Neuronal stem cell (in vitro differentiated cells): ENCODE results near the gene RPRD1A.
A peak's percentile ranks its signal among the peaks of the same experiment; 100 is the strongest.
"Not testable (repeated sequence)": the region's sequence is repeated elsewhere in the genome, so short reads cannot be mapped to it uniquely, and the experiment has no call there.

Source experiments
- DNase-seq: peaks from one replicate; pipeline ENCODE4 v3.0.0-alpha.2; 2013; ENCODE audit warnings: low spot score
- H2AFZ ChIP-seq: one replicate; pipeline ENCODE4 v1.6.1; 2013; ENCODE audit warnings: mild to moderate bottlenecking, low read length, inconsistent platforms
- H2AK5ac ChIP-seq: 2 replicates; pipeline ENCODE4 v1.6.1; 2013; ENCODE audit warnings: low read depth, mild to moderate bottlenecking, inconsistent platforms, low read length, moderate library complexity, mixed read lengths
- H2BK120ac ChIP-seq: 2 replicates; pipeline ENCODE4 v1.6.1; 2013; ENCODE audit warnings: low read depth, mild to moderate bottlenecking, inconsistent platforms, low read length, moderate library complexity, mixed read lengths
- H2BK12ac ChIP-seq: one replicate; pipeline ENCODE4 v1.6.1; 2013; ENCODE audit warnings: low read length, inconsistent platforms
- H2BK15ac ChIP-seq: 2 replicates; pipeline ENCODE4 v1.6.1; 2013; ENCODE audit warnings: mild to moderate bottlenecking, low read length, inconsistent platforms, mixed read lengths
- H2BK5ac ChIP-seq: one replicate; pipeline ENCODE4 v1.6.1; 2013; ENCODE audit warnings: inconsistent platforms, mild to moderate bottlenecking, low read length, moderate library complexity
- H3K14ac ChIP-seq: one replicate; pipeline ENCODE4 v1.6.1; 2013; ENCODE audit warnings: low read length, inconsistent platforms
- H3K18ac ChIP-seq: 2 replicates; pipeline ENCODE4 v1.6.1; 2013; ENCODE audit warnings: low read length, inconsistent platforms
- H3K23ac ChIP-seq: 2 replicates; pipeline ENCODE4 v1.6.1; 2013; ENCODE audit warnings: low read depth, mild to moderate bottlenecking, mixed read lengths, low read length, inconsistent platforms; ENCODE audit not compliant: poor library complexity
- H3K27ac ChIP-seq: replicated peaks from 3 replicates; pipeline ENCODE4 v1.5.1; 2013; ENCODE audit warnings: low read length, inconsistent platforms
- H3K27me3 ChIP-seq, 3 experiments: 2 replicates each; pipeline ENCODE4 v1.6.1; 2013; ENCODE audit warnings: low read length in 3 of 3, mild to moderate bottlenecking in 2 of 3, inconsistent platforms in 1 of 3, low read depth in 1 of 3, mixed read lengths in 1 of 3, moderate library complexity in 1 of 3; ENCODE audit not compliant: control insufficient read depth in 3 of 3, insufficient read depth in 3 of 3
- H3K36me3 ChIP-seq, 2 donors: replicated peaks in 1 of 2; 2 replicates each; pipeline ENCODE4 v1.6.1; 2013; ENCODE audit warnings: low read length in 2 of 2; ENCODE audit not compliant: control insufficient read depth in 2 of 2, insufficient read depth in 2 of 2
- H3K4ac ChIP-seq: 2 replicates; pipeline ENCODE4 v1.6.1; 2013; ENCODE audit warnings: inconsistent platforms, mild to moderate bottlenecking, low read length, moderate library complexity
- H3K4me1 ChIP-seq, 2 donors: 1 replicate in 1 of 2; 2 replicates in 1 of 2; pipeline ENCODE4 v1.6.1; 2013; ENCODE audit warnings: low read length in 2 of 2, low read depth in 1 of 2; ENCODE audit not compliant: control insufficient read depth in 2 of 2, insufficient read depth in 1 of 2
- H3K4me2 ChIP-seq: one replicate; pipeline ENCODE4 v1.6.1; 2013; ENCODE audit warnings: mild to moderate bottlenecking, low read length, inconsistent platforms; ENCODE audit not compliant: insufficient read depth, poor library complexity, severe bottlenecking
- H3K4me3 ChIP-seq, 2 donors: 2 replicates each; pipeline ENCODE4 v1.5.1; 2013; ENCODE audit warnings: low read length in 2 of 2, mild to moderate bottlenecking in 2 of 2, inconsistent platforms in 1 of 2, moderate library complexity in 1 of 2
- H3K79me1 ChIP-seq: one replicate; pipeline ENCODE4 v1.6.1; 2013; ENCODE audit warnings: low read depth, mild to moderate bottlenecking, inconsistent platforms, low read length, moderate library complexity
- H3K9ac ChIP-seq: one replicate; pipeline ENCODE4 v1.6.1; 2013; ENCODE audit warnings: mild to moderate bottlenecking, low read depth, low read length, inconsistent platforms; ENCODE audit not compliant: poor library complexity
- H3K9me3 ChIP-seq, 2 donors: replicated peaks in 1 of 2; 2 replicates each; pipeline versions ENCODE3 to v1.6.1; 2013; ENCODE audit warnings: low read length in 2 of 2, mild to moderate bottlenecking in 2 of 2, inconsistent platforms in 1 of 2, low read depth in 1 of 2, mixed read lengths in 1 of 2, moderate library complexity in 1 of 2; ENCODE audit not compliant: control insufficient read depth in 2 of 2, insufficient read depth in 1 of 2
- H4K8ac ChIP-seq: one replicate; pipeline ENCODE4 v1.6.1; 2013; ENCODE audit warnings: low read depth, mild to moderate bottlenecking, inconsistent platforms, low read length, moderate library complexity
- H4K91ac ChIP-seq: one replicate; pipeline ENCODE4 v1.6.1; 2013; ENCODE audit warnings: low read length, low read depth, mild to moderate bottlenecking, inconsistent platforms; ENCODE audit not compliant: poor library complexity
- WGBS, 2 donors: extraction: QIAGEN DNeasy Blood & Tissue Kit; methylation state at CpG; one replicate each; pipeline ENCODE4 v1.1.7; 2013; ENCODE audit warnings: missing lambda C conversion rate in 2 of 2, mixed read lengths in 1 of 2; ENCODE audit not compliant: insufficient read length in 2 of 2, insufficient replicate concordance in 1 of 2; ENCODE audit errors: extremely low coverage in 2 of 2; 5-methylcytosine and 5-hydroxymethylcytosine counted together

Gene RPRD1A

GRCh38 chr18:36066686-36067054 lies 689 bp downstream of the RPRD1A start:
- Histone ChIP-seq H2AK5ac (no peak overlapping the region), H3K18ac (no peak overlapping the region), H4K8ac (no peak overlapping the region), H2BK12ac (no peak overlapping the region), H3K9ac (no peak overlapping the region), H3K4ac (no peak overlapping the region), H2BK5ac (no peak overlapping the region), H4K91ac (no peak overlapping the region), H3K4me2 (peak overlapping the region; percentile 32), H3K36me3 (peaks cover 3 to 11% of the 10 kb centered on the region in 2 donors), H2AFZ (peak overlapping the region; percentile 91), H3K9me3 (no peaks in the 10 kb centered on the region), H3K79me1 (peaks cover 1% of the 10 kb centered on the region), H2BK15ac (no peak overlapping the region), H3K27me3 (no peaks in the 10 kb centered on the region), H3K14ac (no peak overlapping the region), H3K23ac (no peak overlapping the region), H3K4me1 (peaks cover 0 to 1% of the 10 kb centered on the region in 2 donors), H3K27ac (no peak overlapping the region), H2BK120ac (no peak overlapping the region), H3K4me3 (peak overlapping the region; percentile 96 to 100)
- no CpG with 5 or more reads among the region's 5 CpGs for WGBS, 2 donors
- DNase-seq, result no peak

GRCh38 chr18:36066001-36066400 lies 1.4 kb downstream of the RPRD1A start:
- peaks cover 0 to 1% of the 10 kb centered on the region in 2 donors for H3K4me1 ChIP-seq
- H3K23ac ChIP-seq, result no peak overlapping the region
- DNase-seq, result no peak
- peak overlapping the region in 1 of 2 donors; percentile 96 for H3K4me3 ChIP-seq
- H4K91ac ChIP-seq, result no peak overlapping the region
- H3K27me3 ChIP-seq, result no peaks in the 10 kb centered on the region
- no peak overlapping the region for H2AFZ ChIP-seq
- H3K27ac ChIP-seq, result no peak overlapping the region
- no peak overlapping the region for H3K4me2 ChIP-seq
- H3K9me3 ChIP-seq, result no peaks in the 10 kb centered on the region
- no peak overlapping the region for H2BK15ac ChIP-seq
- H3K79me1 ChIP-seq, result peaks cover 1% of the 10 kb centered on the region
- H2BK120ac ChIP-seq, result no peak overlapping the region
- no peak overlapping the region for H3K4ac ChIP-seq
- no peak overlapping the region for H4K8ac ChIP-seq
- no peak overlapping the region for H3K18ac ChIP-seq
- no peak overlapping the region for H2BK12ac ChIP-seq
- no peak overlapping the region for H2BK5ac ChIP-seq
- H2AK5ac ChIP-seq, result no peak overlapping the region
- WGBS, 2 donors, result no CpG with 5 or more reads among the region's 5 CpGs
- H3K36me3 ChIP-seq, result peaks cover 3 to 11% of the 10 kb centered on the region in 2 donors
- no peak overlapping the region for H3K9ac ChIP-seq
- no peak overlapping the region for H3K14ac ChIP-seq

- H3K9me3 ChIP-seq, H3K27ac ChIP-seq, H3K14ac ChIP-seq, H2BK15ac ChIP-seq, H2BK120ac ChIP-seq, DNase-seq, H2BK12ac ChIP-seq, H3K4me1 ChIP-seq, H3K79me1 ChIP-seq, H3K9ac ChIP-seq, H3K23ac ChIP-seq, H3K4me3 ChIP-seq, H2AFZ ChIP-seq, H3K4me2 ChIP-seq, H3K27me3 ChIP-seq, H4K91ac ChIP-seq, H2BK5ac ChIP-seq, H3K18ac ChIP-seq, H4K8ac ChIP-seq, H2AK5ac ChIP-seq, H3K4ac ChIP-seq: not testable (repeated sequence)
- peaks cover 3 to 11% of the 10 kb centered on the region in 2 donors for H3K36me3 ChIP-seq
- WGBS, 2 donors, result no CpG with 5 or more reads among the region's 9 CpGs
Measured at GRCh38 chr18:36064809-36065079, 2.6 kb downstream of the RPRD1A start.

- H2BK12ac ChIP-seq, result no peak overlapping the region
- no CpG with 5 or more reads among the region's 31 CpGs for WGBS, 2 donors
- no peak overlapping the region for H3K14ac ChIP-seq
- H3K4me1 ChIP-seq, result peaks cover 0 to 1% of the 10 kb centered on the region in 2 donors
- no peak overlapping the region for H2BK120ac ChIP-seq
- H3K36me3 ChIP-seq, result peaks cover 3 to 11% of the 10 kb centered on the region in 2 donors
- H3K4me3 ChIP-seq, result no peak overlapping the region
- no peaks in the 10 kb centered on the region for H3K27me3 ChIP-seq
- no peak overlapping the region for H3K4ac ChIP-seq
- H4K91ac ChIP-seq, result no peak overlapping the region
- no peak overlapping the region for H3K27ac ChIP-seq
- H3K4me2 ChIP-seq, result no peak overlapping the region
- no peak overlapping the region for H3K23ac ChIP-seq
- no peak overlapping the region for H2AFZ ChIP-seq
- H4K8ac ChIP-seq, result no peak overlapping the region
- H2BK15ac ChIP-seq, result no peak overlapping the region
- no peak overlapping the region for H3K18ac ChIP-seq
- H3K9me3 ChIP-seq, result peaks cover 0 to 6% of the 10 kb centered on the region in 2 donors
- no peak for DNase-seq
- H2BK5ac ChIP-seq, result no peak overlapping the region
- H3K79me1 ChIP-seq, result peaks cover 1% of the 10 kb centered on the region
- H3K9ac ChIP-seq, result no peak overlapping the region
- no peak overlapping the region for H2AK5ac ChIP-seq
Measured at GRCh38 chr18:36064027-36064808, 3.1 kb downstream of the RPRD1A start.
